Duodenal mucosa (tissue), 2 donors: ENCODE data around the gene MT1A.

Source experiments
- H3K27ac ChIP-seq: one replicate; pipeline ENCODE4 v1.7.0; 2013; ENCODE audit warnings: low read depth, low read length
- H3K27me3 ChIP-seq, 2 donors: one replicate each; pipeline ENCODE4 v1.7.0; 2013; ENCODE audit warnings: low read length in 2 of 2, control low read depth in 1 of 2; ENCODE audit not compliant: insufficient read depth in 2 of 2, control insufficient read depth in 1 of 2
- H3K36me3 ChIP-seq, 2 donors: one replicate each; pipeline ENCODE4 v1.7.0; 2013; ENCODE audit warnings: low read length in 2 of 2, control low read depth in 1 of 2; ENCODE audit not compliant: insufficient read depth in 2 of 2, control insufficient read depth in 1 of 2
- H3K4me1 ChIP-seq, 2 donors: one replicate each; pipeline ENCODE4 v1.7.0; 2013; ENCODE audit warnings: low read length in 2 of 2, control low read depth in 1 of 2; ENCODE audit not compliant: insufficient read depth in 2 of 2, control insufficient read depth in 1 of 2
- H3K4me3 ChIP-seq, 2 donors: one replicate each; pipeline ENCODE4 v1.7.0; 2013; ENCODE audit warnings: low read length in 2 of 2, low read depth in 1 of 2
- H3K9ac ChIP-seq, 2 donors: one replicate each; pipeline ENCODE4 v1.7.0; 2013; ENCODE audit warnings: low read length in 2 of 2, low read depth in 1 of 2
- H3K9me3 ChIP-seq, 2 donors: one replicate each; pipeline ENCODE4 v1.7.0; 2013; ENCODE audit warnings: low read length in 2 of 2, control low read depth in 1 of 2; ENCODE audit not compliant: control insufficient read depth in 1 of 2

The MT1A gene

DNA sequence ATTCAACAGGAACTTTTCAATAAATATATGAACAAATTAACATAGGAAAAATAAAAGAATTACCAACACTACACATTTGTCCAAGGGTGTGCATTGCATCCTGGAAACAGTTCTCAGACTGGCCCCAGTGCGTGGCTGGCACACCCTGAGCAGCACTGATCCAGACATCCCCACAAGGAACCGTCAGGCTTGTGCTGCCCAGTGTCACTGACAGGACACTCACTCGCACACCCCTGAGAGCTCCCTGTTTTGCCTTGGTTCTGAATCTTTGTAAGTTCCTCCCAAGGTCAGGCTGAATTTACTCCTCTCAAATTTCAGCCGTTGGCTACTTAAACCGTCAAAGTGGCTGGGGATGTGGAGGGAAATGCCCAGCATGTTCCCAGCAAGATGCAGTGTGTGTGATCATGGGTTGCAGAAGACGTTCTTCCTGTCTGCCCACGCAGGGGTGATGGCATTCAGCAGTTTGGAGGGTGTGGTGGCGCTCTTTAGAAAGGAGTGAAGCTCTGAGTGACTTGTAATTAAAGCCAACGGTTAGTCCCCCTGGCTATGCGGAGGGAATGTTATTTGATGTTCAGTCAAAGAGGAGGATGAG lies 28.4 kb upstream of the MT1A start:
- Histone ChIP-seq H3K9ac (peak overlapping the region; percentile 81 to 89), H3K9me3 (no peaks in the 10 kb centered on the region), H3K4me3 (peak overlapping the region; percentile 85 to 95), H3K36me3 (no peaks in the 10 kb centered on the region), H3K27me3 (no peaks in the 10 kb centered on the region), H3K27ac (peak overlapping the region; percentile 81), H3K4me1 (peaks cover 19 to 44% of the 10 kb centered on the region in 2 donors)

DNA sequence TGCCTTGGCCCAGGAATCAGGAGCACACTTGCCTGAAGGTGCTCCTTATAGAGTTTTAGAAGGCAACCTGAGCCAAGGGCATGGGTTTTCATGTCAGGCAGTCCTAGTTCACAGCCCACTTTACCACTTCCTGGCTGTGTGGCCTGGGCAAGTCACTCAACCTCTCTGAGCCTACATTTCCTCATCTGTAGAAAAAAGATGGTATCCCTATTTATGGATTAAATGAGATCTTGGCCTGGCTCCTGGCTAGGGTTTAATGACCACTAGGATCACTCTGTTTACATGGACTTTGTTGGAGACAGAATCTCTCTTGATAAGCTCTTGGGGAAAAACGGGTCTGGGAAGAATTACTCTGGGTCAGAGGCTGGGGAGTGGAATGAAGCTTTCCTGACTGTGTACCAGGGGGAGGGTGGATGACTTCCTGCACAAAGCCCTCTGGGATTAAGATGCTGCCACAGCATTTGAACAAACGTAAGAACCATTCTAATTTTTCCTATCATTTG lies 27.8 kb upstream of the MT1A start:
- Histone ChIP-seq H3K27ac (peak overlapping the region; percentile 81), H3K4me3 (peak overlapping the region; percentile 85 to 95), H3K9me3 (no peaks in the 10 kb centered on the region), H3K4me1 (peaks cover 19 to 44% of the 10 kb centered on the region in 2 donors), H3K27me3 (no peaks in the 10 kb centered on the region), H3K36me3 (no peaks in the 10 kb centered on the region), H3K9ac (peak overlapping the region; percentile 81 to 89)

DNA sequence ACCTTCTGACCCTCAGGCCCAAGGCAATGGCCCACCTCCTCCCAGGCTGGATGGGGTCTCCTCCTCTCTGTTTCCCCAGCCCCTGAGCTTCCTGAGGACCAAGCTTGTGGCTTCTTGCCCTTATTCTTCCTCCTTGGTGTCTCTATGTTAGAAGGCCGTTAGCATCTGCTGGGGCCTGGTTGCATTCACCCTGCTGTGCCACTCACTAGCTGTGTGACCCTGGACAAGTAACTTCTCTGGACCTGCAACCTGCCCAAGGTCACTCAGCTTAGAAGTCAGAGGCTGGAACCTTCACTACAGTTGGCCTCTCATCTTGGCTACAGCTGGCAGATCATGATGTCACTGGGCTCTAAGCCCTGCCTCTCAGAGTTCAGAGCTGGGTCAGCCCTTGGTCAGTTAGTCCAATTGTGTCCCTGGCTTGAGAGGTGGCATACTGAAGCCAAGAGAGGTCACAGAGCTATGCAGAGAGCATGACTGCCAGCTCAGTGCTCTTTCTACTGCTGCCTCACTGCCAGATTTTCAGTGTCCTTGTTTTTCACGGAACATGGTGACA lies 27.1 kb upstream of the MT1A start:
- no peaks in the 10 kb centered on the region for H3K36me3 ChIP-seq
- H3K27ac ChIP-seq = no peak overlapping the region
- no peaks in the 10 kb centered on the region for H3K27me3 ChIP-seq
- H3K9ac ChIP-seq = peak overlapping the region in 1 of 2 donors; percentile 25
- H3K9me3 ChIP-seq = no peaks in the 10 kb centered on the region
- no peak overlapping the region for H3K4me3 ChIP-seq
- H3K4me1 ChIP-seq = peaks cover 19 to 40% of the 10 kb centered on the region in 2 donors

DNA sequence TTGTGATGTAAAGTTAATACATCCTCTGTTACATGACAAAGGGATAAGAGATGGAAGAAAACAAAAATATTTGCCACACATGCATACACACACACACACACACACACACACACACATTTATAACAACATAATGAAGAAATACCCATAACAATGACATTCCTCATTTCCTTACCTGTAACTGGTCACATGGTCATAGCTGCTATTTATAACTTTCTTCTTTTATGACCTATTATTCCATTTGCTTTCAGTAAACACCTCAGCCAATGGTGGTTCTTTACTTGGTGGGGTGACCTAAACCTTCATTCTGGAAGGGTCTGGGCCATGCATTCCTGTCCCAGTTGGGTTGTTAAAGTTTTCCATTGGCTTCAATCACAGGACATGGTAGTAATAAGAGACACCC lies 24.8 kb upstream of the MT1A start:
- H3K27ac ChIP-seq = no peak overlapping the region
- H3K27me3 ChIP-seq = no peaks in the 10 kb centered on the region
- H3K9me3 ChIP-seq = no peaks in the 10 kb centered on the region
- H3K4me3 ChIP-seq = no peak overlapping the region
- H3K36me3 ChIP-seq = no peaks in the 10 kb centered on the region
- H3K9ac ChIP-seq = no peak overlapping the region
- peaks cover 19 to 35% of the 10 kb centered on the region in 2 donors for H3K4me1 ChIP-seq

DNA sequence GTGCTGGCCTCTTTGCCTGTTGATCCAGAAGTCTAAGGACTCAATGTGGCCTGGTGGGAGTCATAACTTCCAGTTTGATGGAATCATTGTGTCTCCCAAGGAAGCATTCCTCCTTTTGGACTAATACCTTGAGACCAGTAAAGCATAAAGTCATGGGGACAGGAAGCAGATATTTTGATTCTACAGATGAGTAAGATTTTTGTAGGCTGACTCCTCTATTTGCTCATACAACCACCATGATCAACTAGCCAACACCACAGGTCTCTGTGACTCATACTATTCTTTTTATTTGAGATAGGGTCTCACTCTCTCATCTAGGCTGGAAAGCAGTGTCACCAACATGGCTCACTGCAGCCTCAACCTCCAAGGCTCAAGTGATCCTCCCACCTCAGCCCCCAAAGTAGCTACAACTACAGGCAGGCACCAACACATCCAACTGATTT lies 23.9 kb upstream of the MT1A start:
- H3K27me3 ChIP-seq = no peaks in the 10 kb centered on the region
- H3K9me3 ChIP-seq = no peaks in the 10 kb centered on the region
- no peak overlapping the region for H3K4me3 ChIP-seq
- H3K36me3 ChIP-seq = no peaks in the 10 kb centered on the region
- H3K9ac ChIP-seq = no peak overlapping the region
- no peak overlapping the region for H3K27ac ChIP-seq
- peaks cover 19 to 30% of the 10 kb centered on the region in 2 donors for H3K4me1 ChIP-seq

DNA sequence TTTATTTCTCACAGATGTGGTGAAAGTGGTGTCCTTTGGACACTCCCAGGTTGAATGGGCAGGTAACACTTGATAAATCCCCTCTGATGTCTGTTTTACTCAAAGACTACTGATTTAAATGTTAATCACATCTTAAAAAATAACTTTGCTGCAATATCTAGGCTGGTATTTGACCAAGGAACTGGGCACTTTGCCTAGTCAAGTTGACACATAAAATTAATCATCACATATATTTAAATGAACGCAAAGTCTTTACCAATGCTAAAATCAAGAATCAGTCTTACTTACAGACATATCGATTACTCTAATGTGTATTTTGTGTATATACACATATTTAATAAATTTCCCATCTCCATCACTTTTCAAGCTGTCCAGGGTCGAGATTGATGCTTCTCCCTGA lies 23.1 kb upstream of the MT1A start:
- H3K4me1 ChIP-seq = peaks cover 19 to 24% of the 10 kb centered on the region in 2 donors

DNA sequence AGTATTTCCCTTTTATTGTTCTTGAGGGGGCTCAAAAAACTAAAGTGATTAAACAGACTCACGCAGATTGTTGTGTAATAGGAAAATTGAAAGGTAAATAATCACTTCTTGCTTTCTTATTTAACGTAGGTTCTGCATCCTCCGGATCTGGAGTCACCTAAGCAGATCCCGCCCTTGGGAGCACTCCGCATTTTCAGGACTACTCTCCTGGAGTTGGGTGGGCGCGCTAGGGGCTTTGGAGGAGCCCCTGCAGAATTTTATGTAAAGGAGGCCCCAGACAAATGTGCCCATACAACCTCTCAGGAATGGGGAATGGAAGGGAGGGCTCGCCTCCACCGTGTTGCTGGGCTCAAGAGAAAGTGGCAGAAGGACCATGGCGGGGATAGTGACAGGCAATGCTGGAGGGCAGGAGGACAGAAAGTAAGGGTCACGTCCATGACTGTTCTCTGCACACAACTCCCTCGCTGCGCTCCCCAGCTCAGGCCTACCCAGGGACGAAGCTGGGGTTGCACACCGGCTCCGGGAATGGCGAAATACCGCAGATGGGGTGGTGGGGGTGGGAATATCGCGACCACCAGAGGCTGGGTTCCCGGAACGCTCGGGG lies 21.8 kb upstream of the MT1A start:
- H3K27me3 ChIP-seq = no peaks in the 10 kb centered on the region
- peaks cover 11 to 13% of the 10 kb centered on the region in 2 donors for H3K4me1 ChIP-seq
- peak overlapping the region; percentile 61 to 65 for H3K4me3 ChIP-seq
- H3K27ac ChIP-seq = no peak overlapping the region
- no peaks in the 10 kb centered on the region for H3K9me3 ChIP-seq
- no peaks in the 10 kb centered on the region for H3K36me3 ChIP-seq
- peak overlapping the region; percentile 44 for H3K9ac ChIP-seq

More for the DNA sequence above, 23.1 kb upstream of the MT1A start:
- H3K9me3 ChIP-seq = no peaks in the 10 kb centered on the region
- no peak overlapping the region for H3K27ac ChIP-seq
- H3K36me3 ChIP-seq = no peaks in the 10 kb centered on the region
- H3K27me3 ChIP-seq = no peaks in the 10 kb centered on the region
- H3K9ac ChIP-seq = no peak overlapping the region
- H3K4me3 ChIP-seq = no peak overlapping the region

DNA sequence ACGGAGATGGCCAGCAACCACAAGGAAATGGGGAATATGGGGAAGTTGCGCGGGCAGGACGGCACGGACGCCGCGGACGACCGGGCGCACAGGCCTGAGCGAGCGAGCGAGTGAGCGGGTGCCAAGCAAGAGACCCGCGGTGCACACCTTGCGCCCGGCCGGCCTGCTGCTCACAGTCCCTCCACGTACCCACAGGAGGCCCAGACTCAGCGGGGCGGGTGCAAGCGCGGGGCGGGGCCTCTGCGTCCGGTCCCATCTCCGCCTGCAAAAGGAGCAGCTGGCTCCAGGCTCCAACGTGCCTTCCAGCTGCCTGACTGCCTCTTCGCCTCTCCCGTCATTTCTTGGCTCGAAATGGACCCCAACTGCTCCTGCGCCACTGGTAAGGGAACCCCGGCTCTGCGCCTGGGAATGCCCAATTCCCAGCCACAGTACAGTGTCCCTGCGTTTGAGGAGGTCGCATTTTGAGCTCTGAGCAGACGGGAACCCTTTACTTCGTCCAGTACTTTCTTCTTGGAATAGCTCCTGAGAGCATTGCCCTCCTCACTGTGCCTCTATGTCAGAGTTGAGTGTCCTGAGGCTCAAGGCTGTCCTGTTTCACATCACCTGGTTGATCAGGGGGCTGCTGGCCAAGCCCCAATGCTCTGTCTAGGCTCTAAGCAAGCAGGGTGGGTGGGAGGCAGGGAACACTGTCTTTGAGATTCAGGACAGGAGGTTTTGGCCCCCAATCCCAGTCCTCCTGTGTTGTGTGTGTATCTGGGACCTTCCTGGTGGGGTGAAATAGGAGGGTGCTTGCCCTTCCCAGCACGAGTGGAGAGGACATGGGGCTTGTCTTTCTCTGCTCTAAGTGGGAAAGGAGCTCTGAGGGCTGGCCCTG lies 21.0 kb upstream of the MT1A start:
- Histone ChIP-seq H3K27me3 (no peaks in the 10 kb centered on the region), H3K4me3 (peak overlapping the region; percentile 61 to 65), H3K4me1 (peaks cover 10 to 13% of the 10 kb centered on the region in 2 donors), H3K36me3 (no peaks in the 10 kb centered on the region), H3K9ac (peak overlapping the region; percentile 51 to 63), H3K9me3 (no peaks in the 10 kb centered on the region), H3K27ac (no peak overlapping the region)

DNA sequence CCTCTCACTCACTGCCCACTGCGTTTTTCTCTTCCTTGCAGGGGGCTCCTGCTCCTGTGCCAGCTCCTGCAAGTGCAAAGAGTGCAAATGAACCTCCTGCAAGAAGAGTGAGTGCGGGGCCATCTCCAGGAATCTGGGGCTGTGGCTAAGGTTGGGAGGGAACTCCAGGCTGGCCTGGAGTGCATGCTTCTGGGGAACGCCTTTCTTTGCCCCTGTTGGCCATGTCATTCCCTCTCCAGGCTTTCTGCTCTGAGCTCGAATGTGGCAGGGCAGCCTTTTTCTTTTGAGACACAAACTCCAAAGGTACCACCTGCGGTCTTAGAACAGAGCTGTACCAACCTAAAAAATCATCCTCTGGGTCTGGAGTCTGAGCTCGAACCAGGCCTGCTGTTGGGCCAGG lies 20.3 kb upstream of the MT1A start:
- H3K36me3 ChIP-seq = no peaks in the 10 kb centered on the region

More for the DNA sequence above, 20.3 kb upstream of the MT1A start:
- H3K4me3 ChIP-seq = peak overlapping the region in 1 of 2 donors; percentile 61
- no peak overlapping the region for H3K9ac ChIP-seq
- H3K27ac ChIP-seq = no peak overlapping the region
- no peaks in the 10 kb centered on the region for H3K9me3 ChIP-seq
- peaks cover 10 to 13% of the 10 kb centered on the region in 2 donors for H3K4me1 ChIP-seq
- no peaks in the 10 kb centered on the region for H3K27me3 ChIP-seq
